ENCODE results near the gene DNAH5. TPM values are rescaled to one million over a fixed set of nuclear protein-coding genes. Genes with fewer than 3 reads are reported as not detected.

Gene DNAH5
- total RNA-seq, 4 donors from 2014 or later = 0.31 to 1.4 (median 1.0) TPM

- 85 to 92% methylated on average over 8 to 11 of the region's 11 CpGs for WGBS, 2 donors (ENCODE audit: low coverage in 1 of 2)
- TF ChIP-seq POLR2A (IDR thresholded peaks at IDR 0.05) (no peak), POLR2AphosphoS5 (IDR thresholded peaks at IDR 0.05) (no peak), EP300 (IDR thresholded peaks at IDR 0.05) (no peak), CTCF (IDR thresholded peaks at IDR 0.05) (no peak)
- H3K4me3 ChIP-seq = no peak overlapping the region
- no peaks in the 10 kb centered on the region for H3K9me3 ChIP-seq
- H3K27ac ChIP-seq = no peak overlapping the region
- H3K27me3 ChIP-seq = no peaks in the 10 kb centered on the region
- ATAC-seq = no peak
- H3K4me1 ChIP-seq = no peaks in the 10 kb centered on the region
- no peaks in the 10 kb centered on the region for H3K36me3 ChIP-seq
Measured at GRCh38 chr5:13735691-13736090, 208.8 kb downstream of the DNAH5 start.

GRCh38 chr5:13731121-13731628 lies 213.3 kb downstream of the DNAH5 start:
- H3K27ac ChIP-seq = no peak overlapping the region
- no peaks in the 10 kb centered on the region for H3K9me3 ChIP-seq
- WGBS, 2 donors (ENCODE audit: low coverage in 1 of 2) = 74 to 79% methylated on average over 6 of the region's 6 CpGs
- H3K4me3 ChIP-seq = no peak overlapping the region
- H3K4me1 ChIP-seq = no peaks in the 10 kb centered on the region
- ATAC-seq = no peak
- no peaks in the 10 kb centered on the region for H3K36me3 ChIP-seq
- TF ChIP-seq POLR2A (IDR thresholded peaks at IDR 0.05) (no peak), POLR2AphosphoS5 (IDR thresholded peaks at IDR 0.05) (no peak), CTCF (IDR thresholded peaks at IDR 0.05) (no peak), EP300 (IDR thresholded peaks at IDR 0.05) (no peak)
- H3K27me3 ChIP-seq = no peaks in the 10 kb centered on the region

GRCh38 chr5:13708906-13709305 lies 235.6 kb downstream of the DNAH5 start:
- H3K36me3 ChIP-seq = no peaks in the 10 kb centered on the region
- no peak overlapping the region for H3K4me3 ChIP-seq
- H3K9me3 ChIP-seq = no peaks in the 10 kb centered on the region
- no peak overlapping the region for H3K27ac ChIP-seq
- no peaks in the 10 kb centered on the region for H3K27me3 ChIP-seq
- no peak for TF ChIP-seq CTCF (IDR thresholded peaks at IDR 0.05)
- no peak for TF ChIP-seq POLR2AphosphoS5 (IDR thresholded peaks at IDR 0.05)
- TF ChIP-seq EP300 (IDR thresholded peaks at IDR 0.05) = no peak
- no peak for TF ChIP-seq POLR2A (IDR thresholded peaks at IDR 0.05)
- no peak for ATAC-seq
- no peaks in the 10 kb centered on the region for H3K4me1 ChIP-seq
- 6 to 31% methylated on average over 2 of the region's 2 CpGs for WGBS, 2 donors (ENCODE audit: low coverage in 1 of 2)

GRCh38 chr5:13708432-13708831 lies 236.1 kb downstream of the DNAH5 start:
- no peak overlapping the region for H3K27ac ChIP-seq
- no peaks in the 10 kb centered on the region for H3K4me1 ChIP-seq
- no peaks in the 10 kb centered on the region for H3K36me3 ChIP-seq
- H3K9me3 ChIP-seq = no peaks in the 10 kb centered on the region
- no peaks in the 10 kb centered on the region for H3K27me3 ChIP-seq
- WGBS, 2 donors (ENCODE audit: low coverage in 1 of 2) = 53 to 56% methylated on average over 2 of the region's 2 CpGs
- TF ChIP-seq CTCF (IDR thresholded peaks at IDR 0.05) (no peak), POLR2AphosphoS5 (IDR thresholded peaks at IDR 0.05) (no peak), POLR2A (IDR thresholded peaks at IDR 0.05) (no peak), EP300 (IDR thresholded peaks at IDR 0.05) (no peak)
- no peak overlapping the region for H3K4me3 ChIP-seq
- ATAC-seq = no peak

GRCh38 chr5:13704396-13704795 lies 240.1 kb downstream of the DNAH5 start:
- 71 to 87% methylated on average over 3 to 4 of the region's 4 CpGs for WGBS, 2 donors (ENCODE audit: low coverage in 1 of 2)
- H3K4me1 ChIP-seq = no peaks in the 10 kb centered on the region
- no peak for ATAC-seq
- no peak overlapping the region for H3K4me3 ChIP-seq
- no peaks in the 10 kb centered on the region for H3K9me3 ChIP-seq
- no peak overlapping the region for H3K27ac ChIP-seq
- no peaks in the 10 kb centered on the region for H3K27me3 ChIP-seq
- TF ChIP-seq POLR2AphosphoS5 (IDR thresholded peaks at IDR 0.05) (no peak), POLR2A (IDR thresholded peaks at IDR 0.05) (no peak), EP300 (IDR thresholded peaks at IDR 0.05) (no peak), CTCF (IDR thresholded peaks at IDR 0.05) (no peak)
- no peaks in the 10 kb centered on the region for H3K36me3 ChIP-seq
